Activated CD4-positive, alpha-beta T cell treated with anti-CD3 and anti-CD28 coated beads for 48 hours (primary cell): ENCODE data around the gene RFX8.
"Not testable (repeated sequence)": the region's sequence is repeated elsewhere in the genome, so short reads cannot be mapped to it uniquely, and the experiment has no call there.

Source experiments
- DNase-seq: peaks from one replicate; pipeline ENCODE4 v3.0.0-alpha.2; 2020

The RFX8 gene

GRCh38 chr2:101485856-101486255 lies 10.9 kb upstream of the RFX8 start:
- DNase-seq: no peak

GRCh38 chr2:101480764-101481163 lies 5.9 kb upstream of the RFX8 start:
- no peak for DNase-seq

GRCh38 chr2:101479810-101480209 lies 4.9 kb upstream of the RFX8 start:
- no peak for DNase-seq

- no peak for DNase-seq
These were observed 4.4 kb upstream of the RFX8 start for GRCh38 chr2:101479328-101479727.

GRCh38 chr2:101478181-101479001 lies 3.5 kb upstream of the RFX8 start:
- no peak for DNase-seq

- DNase-seq: no peak
These were observed 2.6 kb upstream of the RFX8 start for GRCh38 chr2:101477556-101477955.

- DNase-seq: no peak
These were observed 1.8 kb upstream of the RFX8 start for GRCh38 chr2:101476605-101477208.

GRCh38 chr2:101473911-101474701 lies 806 bp downstream of the RFX8 start:
- DNase-seq: peak; percentile 53

- DNase-seq: no peak
These were observed 1.4 kb downstream of the RFX8 start for GRCh38 chr2:101473591-101473910.

- DNase-seq: no peak
These were observed 5.0 kb downstream of the RFX8 start for GRCh38 chr2:101469863-101470262.

- DNase-seq: no peak
These were observed 7.6 kb downstream of the RFX8 start for GRCh38 chr2:101467306-101467705.

- DNase-seq: no peak
These were observed 8.5 kb downstream of the RFX8 start for GRCh38 chr2:101466426-101466825.

GRCh38 chr2:101464841-101465240 lies 10.1 kb downstream of the RFX8 start:
- no peak for DNase-seq

GRCh38 chr2:101463911-101464641 lies 10.8 kb downstream of the RFX8 start:
- DNase-seq: no peak

GRCh38 chr2:101463421-101463820 lies 11.5 kb downstream of the RFX8 start:
- no peak for DNase-seq

GRCh38 chr2:101461381-101461780 lies 13.5 kb downstream of the RFX8 start:
- DNase-seq: no peak

GRCh38 chr2:101454408-101454807 lies 20.5 kb downstream of the RFX8 start:
- DNase-seq: not testable (repeated sequence)

GRCh38 chr2:101450965-101451364 lies 23.9 kb downstream of the RFX8 start:
- DNase-seq: no peak

- peak; percentile 22 for DNase-seq
These were observed 28.0 kb downstream of the RFX8 start for GRCh38 chr2:101446869-101447268.

GRCh38 chr2:101442667-101443061 lies 32.2 kb downstream of the RFX8 start:
- no peak for DNase-seq

- no peak for DNase-seq
These were observed 32.8 kb downstream of the RFX8 start for GRCh38 chr2:101442042-101442666.

GRCh38 chr2:101440127-101440738 lies 34.7 kb downstream of the RFX8 start:
- DNase-seq: no peak
